ENCODE data around the gene PCSK1N. TPM values are rescaled to one million over a fixed set of nuclear protein-coding genes. Genes with fewer than 3 reads are reported as not detected.

The PCSK1N gene
- total and polyA plus RNA-seq, 2 of the 13 experiments (the other 11 are each of a cell fraction or from before 2014, with no cell fraction given), result 4.5 to 14.0 TPM

DNA sequence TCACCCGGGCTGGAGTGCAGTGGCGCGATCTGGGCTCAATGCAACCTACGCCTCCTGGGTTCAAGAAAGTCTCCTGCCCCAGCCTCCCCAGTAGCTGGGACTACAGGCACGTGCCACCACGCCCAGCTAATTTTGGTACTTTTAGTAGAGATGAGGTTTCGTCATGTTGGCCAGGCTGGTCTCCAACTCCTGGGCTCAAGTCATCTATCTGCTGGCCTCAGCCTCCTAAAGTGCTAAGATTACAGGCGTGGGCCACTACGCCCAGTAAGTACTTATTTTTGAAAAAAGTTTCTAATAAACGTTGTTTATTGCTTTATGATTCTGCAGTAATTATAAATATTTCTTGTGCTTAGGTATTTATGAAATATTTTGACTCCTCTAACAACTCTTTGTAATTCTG is 4.3 kb upstream of the PCSK1N start:
- Histone ChIP-seq H3K9ac (ENCODE audit: insufficient read depth, low read depth, low read length) (no peak overlapping the region), H3K27me3 (ENCODE audit: control insufficient read depth in 1 of 2, insufficient read depth in 2 of 2, low read length in 2 of 2) (no peaks in the 10 kb centered on the region), H3K9me3 (ENCODE audit: low read length) (no peaks in the 10 kb centered on the region), H3K4me3 (replicated peaks in 1 of 3; ENCODE audit: insufficient read depth in 1 of 3, low read depth in 2 of 3, low read length in 3 of 3) (no peak overlapping the region), H3K79me2 (ENCODE audit: insufficient read depth, low read length) (peaks cover 1% of the 10 kb centered on the region), H3K4me2 (ENCODE audit: low read depth, low read length) (no peak overlapping the region), H3K27ac (ENCODE audit: extremely low read length, insufficient read depth, low read length) (no peak overlapping the region), H4K20me1 (ENCODE audit: insufficient read depth, low read length) (no peaks in the 10 kb centered on the region), H2AFZ (ENCODE audit: low read length) (no peak overlapping the region), H3K4me1 (ENCODE audit: insufficient read depth, low read length) (peaks cover 13% of the 10 kb centered on the region), H3K36me3 (replicated peaks in 1 of 2; ENCODE audit: control insufficient read depth in 1 of 2, insufficient read depth in 2 of 2, low read length in 2 of 2) (no peaks in the 10 kb centered on the region)
- intact Hi-C loops (cut with micrococcal nuclease; ENCODE audit: unreplicated experiment) (no loop called here), in situ Hi-C loops (cut with HindIII; ENCODE audit: extremely low pct_ligation_motif_present, low pct_unique_long_range_greater_than_20kb) (no loop called here)
- FAIRE-seq, result no peak
- BruUV-seq (replicated peaks), result no TSS peak
- no peak for DNase-seq (ENCODE audit: low spot score)
- ChIA-PET CTCF (ENCODE audit: low intra/inter-chr PET ratio, low total read pairs) (no interaction called here), POLR2A (no interaction called here)
- ATAC-seq, result no peak
- 72% methylated on average over 10 of the region's 10 CpGs for WGBS (ENCODE audit: low lambda C conversion rate)
- no peak for TF ChIP-seq AGO1 (IDR thresholded peaks at IDR 0.05; ENCODE audit: low read depth, low read length, poor library complexity, severe bottlenecking)
- no peak for TF ChIP-seq ZNF569 (CRISPR knock-in tag; IDR thresholded peaks at IDR 0.05; ENCODE audit: borderline replicate concordance)
- no peak for TF ChIP-seq ZNF552 (CRISPR knock-in tag; IDR thresholded peaks at IDR 0.05; ENCODE audit: borderline replicate concordance)
- TF ChIP-seq SRF (IDR thresholded peaks at IDR 0.05; ENCODE audit: low read depth, low read length), result no peak
- TF ChIP-seq ATAD3A (CRISPR knock-in tag; IDR thresholded peaks at IDR 0.05), result no peak
- TF ChIP-seq, protein P1, sequence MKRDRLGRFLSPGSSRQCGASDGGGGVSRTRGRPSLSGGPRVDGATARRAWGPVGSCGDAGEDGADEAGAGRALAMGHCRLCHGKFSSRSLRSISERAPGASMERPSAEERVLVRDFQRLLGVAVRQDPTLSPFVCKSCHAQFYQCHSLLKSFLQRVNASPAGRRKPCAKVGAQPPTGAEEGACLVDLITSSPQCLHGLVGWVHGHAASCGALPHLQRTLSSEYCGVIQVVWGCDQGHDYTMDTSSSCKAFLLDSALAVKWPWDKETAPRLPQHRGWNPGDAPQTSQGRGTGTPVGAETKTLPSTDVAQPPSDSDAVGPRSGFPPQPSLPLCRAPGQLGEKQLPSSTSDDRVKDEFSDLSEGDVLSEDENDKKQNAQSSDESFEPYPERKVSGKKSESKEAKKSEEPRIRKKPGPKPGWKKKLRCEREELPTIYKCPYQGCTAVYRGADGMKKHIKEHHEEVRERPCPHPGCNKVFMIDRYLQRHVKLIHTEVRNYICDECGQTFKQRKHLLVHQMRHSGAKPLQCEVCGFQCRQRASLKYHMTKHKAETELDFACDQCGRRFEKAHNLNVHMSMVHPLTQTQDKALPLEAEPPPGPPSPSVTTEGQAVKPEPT (CRISPR knock-in tag; IDR thresholded peaks at IDR 0.05; ENCODE audit: low read depth), result no peak

DNA sequence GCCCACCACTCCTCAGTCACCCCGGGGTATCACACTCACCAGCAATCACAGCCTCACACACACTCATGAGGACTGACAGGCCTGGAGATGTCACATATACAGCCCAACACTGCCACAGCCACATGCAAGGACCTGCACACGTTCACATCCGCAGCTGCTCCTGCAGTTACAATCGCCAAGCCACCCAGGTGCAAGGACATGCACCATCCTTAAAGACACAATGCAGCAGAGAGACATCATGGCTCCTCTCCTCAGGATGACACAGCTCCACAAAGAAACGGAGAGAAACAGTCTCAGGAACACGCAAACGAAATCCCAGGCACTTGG is 1.1 kb downstream of the PCSK1N start:
- peak overlapping the region; percentile 73 for H3K27ac ChIP-seq (ENCODE audit: extremely low read length, insufficient read depth, low read length)
- TSS peak; percentile 70 for BruUV-seq (replicated peaks)
- 5% methylated on average over 2 of the region's 7 CpGs for WGBS (ENCODE audit: low lambda C conversion rate)
- intact Hi-C loops (cut with micrococcal nuclease; ENCODE audit: unreplicated experiment) (no loop called here), in situ Hi-C loops (cut with HindIII; ENCODE audit: extremely low pct_ligation_motif_present, low pct_unique_long_range_greater_than_20kb) (no loop called here)
- no peaks in the 10 kb centered on the region for H3K27me3 ChIP-seq (ENCODE audit: control insufficient read depth in 1 of 2, insufficient read depth in 2 of 2, low read length in 2 of 2)
- POLR2A ChIA-PET, result interaction anchor here (0.8 to 0.9 kb wide), 2 partner anchors 32 to 158 kb away, joined by 3 read pairs; partner anchors contain the start of gene HDAC6
- no peaks in the 10 kb centered on the region for H3K36me3 ChIP-seq (replicated peaks in 1 of 2; ENCODE audit: control insufficient read depth in 1 of 2, insufficient read depth in 2 of 2, low read length in 2 of 2)
- H3K9ac ChIP-seq (ENCODE audit: insufficient read depth, low read depth, low read length), result peak overlapping the region; percentile 66
- H3K4me3 ChIP-seq (replicated peaks in 1 of 3; ENCODE audit: insufficient read depth in 1 of 3, low read depth in 2 of 3, low read length in 3 of 3), result peak overlapping the region; percentile 57 to 81 (median 62)
- H4K20me1 ChIP-seq (ENCODE audit: insufficient read depth, low read length), result no peaks in the 10 kb centered on the region
- no peak overlapping the region for H2AFZ ChIP-seq (ENCODE audit: low read length)
- peak; percentile 9; the same call in 2 of the 3 replicates for ATAC-seq
- H3K4me2 ChIP-seq (ENCODE audit: low read depth, low read length), result peak overlapping the region; percentile 88
- no peak for DNase-seq (ENCODE audit: low spot score)
- no peak for FAIRE-seq
- H3K79me2 ChIP-seq (ENCODE audit: insufficient read depth, low read length), result peaks cover 10% of the 10 kb centered on the region
- CTCF ChIA-PET (ENCODE audit: low intra/inter-chr PET ratio, low total read pairs), result no interaction called here
- no peak for TF ChIP-seq CBX1 (IDR thresholded peaks at IDR 0.05; ENCODE audit: low read depth)
- TF ChIP-seq ZNF274 (CRISPR knock-in tag; IDR thresholded peaks at IDR 0.05), result no peak
- TF ChIP-seq ZNF564 (CRISPR knock-in tag; IDR thresholded peaks at IDR 0.05), result no peak
- TF ChIP-seq ZFAT (CRISPR knock-in tag; conservative IDR thresholded peaks at IDR 0.05), result no peak
- no peak for TF ChIP-seq XRCC5 (optimal IDR thresholded peaks at IDR 0.05; ENCODE audit: low read length)
- no peak for TF ChIP-seq ZMAT3 (CRISPR knock-in tag; conservative IDR thresholded peaks at IDR 0.05)
- TF ChIP-seq, protein P2, sequence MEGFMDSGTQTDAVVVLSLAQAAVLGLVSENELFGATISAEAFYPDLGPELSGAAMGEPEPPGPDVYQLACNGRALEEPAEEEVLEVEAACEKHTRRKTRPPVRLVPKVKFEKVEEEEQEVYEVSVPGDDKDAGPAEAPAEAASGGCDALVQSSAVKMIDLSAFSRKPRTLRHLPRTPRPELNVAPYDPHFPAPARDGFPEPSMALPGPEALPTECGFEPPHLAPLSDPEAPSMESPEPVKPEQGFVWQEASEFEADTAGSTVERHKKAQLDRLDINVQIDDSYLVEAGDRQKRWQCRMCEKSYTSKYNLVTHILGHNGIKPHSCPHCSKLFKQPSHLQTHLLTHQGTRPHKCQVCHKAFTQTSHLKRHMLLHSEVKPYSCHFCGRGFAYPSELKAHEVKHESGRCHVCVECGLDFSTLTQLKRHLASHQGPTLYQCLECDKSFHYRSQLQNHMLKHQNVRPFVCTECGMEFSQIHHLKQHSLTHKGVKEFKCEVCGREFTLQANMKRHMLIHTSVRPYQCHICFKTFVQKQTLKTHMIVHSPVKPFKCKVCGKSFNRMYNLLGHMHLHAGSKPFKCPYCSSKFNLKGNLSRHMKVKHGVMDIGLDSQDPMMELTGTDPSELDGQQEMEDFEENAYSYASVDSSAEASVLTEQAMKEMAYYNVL (CRISPR knock-in tag; IDR thresholded peaks at IDR 0.05; ENCODE audit: borderline replicate concordance), result no peak
- TF ChIP-seq PHF8 (CRISPR knock-in tag; IDR thresholded peaks at IDR 0.05), result no peak
- no peaks in the 10 kb centered on the region for H3K9me3 ChIP-seq (ENCODE audit: low read length)
- H3K4me1 ChIP-seq (ENCODE audit: insufficient read depth, low read length), result peaks cover 32% of the 10 kb centered on the region
